IPS-15b (cell line): ENCODE data around the gene RPS6KB1.
"Not testable (repeated sequence)": the region's sequence is repeated elsewhere in the genome, so short reads cannot be mapped to it uniquely, and the experiment has no call there.

Experiments
- H3K27me3 ChIP-seq: one replicate; pipeline ENCODE4 v1.6.1; 2013; ENCODE audit warnings: low read length; ENCODE audit not compliant: control insufficient read depth, insufficient read depth
- H3K36me3 ChIP-seq: one replicate; pipeline ENCODE4 v1.6.1; 2013; ENCODE audit warnings: low read length; ENCODE audit not compliant: control insufficient read depth, insufficient read depth
- H3K4me1 ChIP-seq: one replicate; pipeline ENCODE4 v1.6.1; 2013; ENCODE audit warnings: mild to moderate bottlenecking, low read length; ENCODE audit not compliant: control insufficient read depth, insufficient read depth
- H3K4me3 ChIP-seq: one replicate; pipeline ENCODE4 v1.5.1; 2013; ENCODE audit warnings: low read depth, low read length
- H3K9ac ChIP-seq: one replicate; pipeline ENCODE4 v1.6.1; 2013; ENCODE audit warnings: low read depth, mild to moderate bottlenecking, low read length
- H3K9me3 ChIP-seq: one replicate; pipeline ENCODE4 v1.6.1; 2013; ENCODE audit warnings: mild to moderate bottlenecking, low read length; ENCODE audit not compliant: control insufficient read depth, insufficient read depth

Gene RPS6KB1

DNA sequence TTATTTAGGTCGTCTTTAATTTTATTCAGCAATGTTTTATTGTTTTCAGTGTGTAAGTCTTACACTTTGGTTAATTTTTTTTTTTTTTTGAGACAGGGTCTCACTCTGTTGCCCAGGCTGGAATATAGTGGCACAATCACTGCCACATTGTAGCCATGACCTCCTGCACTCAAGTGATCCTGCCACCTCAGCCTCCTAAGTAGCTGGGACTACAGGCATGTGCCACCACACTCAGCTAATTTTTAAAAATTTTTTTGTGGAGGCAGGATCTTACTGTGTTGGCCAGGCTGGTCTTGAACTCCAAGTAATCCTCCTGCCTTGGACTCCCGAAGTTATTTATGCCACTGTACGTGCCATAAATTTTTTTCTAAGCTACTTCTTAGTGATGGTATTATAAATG is 14.5 kb downstream of the RPS6KB1 start:
- no peak overlapping the region for H3K9ac ChIP-seq
- no peaks in the 10 kb centered on the region for H3K27me3 ChIP-seq
- no peaks in the 10 kb centered on the region for H3K4me1 ChIP-seq
- no peaks in the 10 kb centered on the region for H3K9me3 ChIP-seq
- no peak overlapping the region for H3K4me3 ChIP-seq
- no peaks in the 10 kb centered on the region for H3K36me3 ChIP-seq

DNA sequence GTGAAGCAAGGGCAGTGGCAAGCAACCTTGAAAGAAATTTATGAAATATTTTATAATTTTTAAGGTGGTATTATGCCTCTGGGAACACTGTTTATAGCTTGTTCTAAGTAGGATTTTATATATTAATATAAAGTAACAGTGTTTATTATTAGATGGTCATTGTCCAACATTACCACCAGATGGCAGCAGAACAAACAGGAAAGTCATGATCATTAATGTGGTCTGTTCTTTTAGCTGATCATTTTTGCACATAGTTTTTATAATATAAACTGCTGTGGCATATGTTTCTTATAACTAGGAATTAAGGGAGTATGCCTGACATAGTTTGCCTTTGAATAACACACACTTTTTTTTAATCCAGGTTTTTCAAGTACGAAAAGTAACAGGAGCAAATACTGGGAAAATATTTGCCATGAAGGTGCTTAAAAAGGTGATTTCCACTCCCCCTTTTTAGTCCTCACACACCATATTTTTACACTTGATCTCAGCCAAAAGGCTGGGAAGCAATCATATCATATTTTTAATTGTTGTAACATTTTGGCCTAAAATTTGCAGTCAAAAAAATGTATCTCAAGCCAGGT is 21.4 kb downstream of the RPS6KB1 start:
- Histone ChIP-seq H3K9me3 (no peaks in the 10 kb centered on the region), H3K4me3 (no peak overlapping the region), H3K9ac (no peak overlapping the region), H3K27me3 (no peaks in the 10 kb centered on the region), H3K4me1 (no peaks in the 10 kb centered on the region), H3K36me3 (no peaks in the 10 kb centered on the region)

DNA sequence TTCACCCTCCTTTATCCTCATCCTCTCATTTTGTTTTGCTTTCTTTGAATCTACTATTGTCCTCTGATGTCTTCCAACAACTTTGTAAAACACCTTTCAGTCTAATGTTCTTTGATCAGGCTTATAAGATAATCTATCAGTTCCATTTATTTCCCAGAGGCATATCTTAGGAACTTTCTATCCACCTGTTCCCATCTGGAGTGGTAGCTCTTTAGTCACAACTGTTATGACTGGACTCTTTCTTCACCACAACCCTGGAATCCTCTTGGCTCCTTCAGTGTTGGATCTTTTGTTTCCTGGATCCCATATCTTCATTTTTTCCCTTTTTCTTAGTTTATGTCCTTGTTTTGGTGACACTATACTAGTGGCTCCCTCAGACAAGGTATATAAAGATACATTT is 23.5 kb downstream of the RPS6KB1 start:
- Histone ChIP-seq H3K9me3 (no peaks in the 10 kb centered on the region), H3K36me3 (no peaks in the 10 kb centered on the region), H3K4me1 (no peaks in the 10 kb centered on the region), H3K27me3 (no peaks in the 10 kb centered on the region), H3K9ac (no peak overlapping the region), H3K4me3 (no peak overlapping the region)

DNA sequence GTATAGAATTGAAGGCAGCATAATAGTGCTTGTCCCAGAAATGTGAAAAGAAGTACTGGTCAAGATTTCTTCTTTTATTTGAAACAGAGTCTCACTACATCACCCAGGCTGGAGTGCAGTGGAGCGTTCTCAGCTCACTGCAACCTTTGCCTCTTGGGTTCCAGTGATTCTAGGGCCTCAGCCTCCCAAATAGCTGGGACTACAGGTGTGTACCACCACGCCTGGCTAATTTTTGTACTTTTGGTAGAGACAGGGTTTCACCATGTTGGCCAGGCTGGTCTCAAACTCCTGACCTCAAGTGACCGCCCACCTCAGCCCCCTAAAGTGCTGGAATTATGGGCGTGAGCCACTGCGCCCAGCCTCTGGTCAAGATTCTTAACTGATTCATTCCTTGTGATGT is 27.7 kb downstream of the RPS6KB1 start:
- H3K27me3 ChIP-seq, H3K36me3 ChIP-seq, H3K9ac ChIP-seq, H3K9me3 ChIP-seq, H3K4me1 ChIP-seq, H3K4me3 ChIP-seq: not testable (repeated sequence)

DNA sequence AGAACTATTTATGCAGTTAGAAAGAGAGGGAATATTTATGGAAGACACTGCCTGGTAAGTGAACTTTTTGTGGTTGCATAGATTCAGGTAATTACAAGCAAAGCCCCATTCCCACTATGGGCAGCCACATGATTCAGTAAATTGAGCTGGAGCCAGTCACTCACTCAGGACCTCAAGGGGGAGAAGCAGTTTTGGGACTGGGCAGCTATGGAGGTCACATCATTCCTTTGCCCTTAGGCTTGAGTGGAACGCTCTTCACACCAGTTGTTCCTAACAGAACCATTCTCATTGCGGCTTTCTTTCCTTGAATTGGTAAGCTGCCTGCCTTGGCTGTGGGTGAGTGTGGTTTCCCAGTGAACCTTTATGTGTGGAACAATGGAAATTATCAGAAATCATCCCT is 37.2 kb downstream of the RPS6KB1 start:
- not testable (repeated sequence) for H3K4me3 ChIP-seq

DNA sequence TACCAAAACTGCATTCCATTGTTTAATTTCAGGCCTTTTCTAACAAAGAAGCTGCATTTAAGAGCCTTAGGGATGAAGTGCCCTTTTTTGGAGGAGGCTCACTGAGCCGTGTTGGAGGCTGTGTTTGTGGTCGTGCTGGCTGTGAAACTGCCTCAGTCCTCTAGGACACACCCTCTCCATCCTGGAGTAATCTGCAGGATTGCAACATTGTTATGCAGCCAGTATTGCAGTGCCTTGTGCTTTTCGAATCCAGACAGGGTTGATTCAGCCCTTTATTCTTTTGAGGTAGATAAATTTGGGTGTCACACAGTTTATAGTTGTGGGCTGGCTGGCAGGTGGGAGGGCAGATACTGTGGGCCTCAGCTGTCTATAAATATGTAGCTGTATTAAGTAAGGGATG is 37.8 kb downstream of the RPS6KB1 start:
- H3K27me3 ChIP-seq, H3K36me3 ChIP-seq, H3K9ac ChIP-seq, H3K9me3 ChIP-seq, H3K4me3 ChIP-seq, H3K4me1 ChIP-seq: not testable (repeated sequence)

More for the DNA sequence above, 37.2 kb downstream of the RPS6KB1 start:
- H3K9ac ChIP-seq, H3K9me3 ChIP-seq, H3K36me3 ChIP-seq, H3K4me1 ChIP-seq, H3K27me3 ChIP-seq: not testable (repeated sequence)

DNA sequence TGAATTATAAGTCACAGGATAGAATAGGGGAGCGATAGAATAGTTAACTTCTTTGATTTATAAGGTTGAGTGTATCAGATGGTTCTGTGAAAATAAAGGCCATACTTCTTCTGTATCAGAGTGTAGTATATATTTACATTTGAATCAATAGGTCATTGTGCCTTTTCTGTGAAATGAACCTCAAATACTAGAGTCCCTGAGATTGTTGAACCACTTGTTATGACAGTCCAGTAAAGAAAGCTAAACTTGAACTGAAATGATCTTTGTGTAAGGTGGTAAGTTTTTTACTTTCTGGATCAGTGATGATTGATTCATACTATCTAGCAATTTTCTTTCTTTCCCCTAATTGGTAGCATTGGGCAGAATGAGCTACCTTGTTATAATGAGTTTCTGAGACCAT is 40.4 kb downstream of the RPS6KB1 start:
- H3K4me1 ChIP-seq, H3K4me3 ChIP-seq, H3K36me3 ChIP-seq, H3K27me3 ChIP-seq, H3K9ac ChIP-seq, H3K9me3 ChIP-seq: not testable (repeated sequence)

DNA sequence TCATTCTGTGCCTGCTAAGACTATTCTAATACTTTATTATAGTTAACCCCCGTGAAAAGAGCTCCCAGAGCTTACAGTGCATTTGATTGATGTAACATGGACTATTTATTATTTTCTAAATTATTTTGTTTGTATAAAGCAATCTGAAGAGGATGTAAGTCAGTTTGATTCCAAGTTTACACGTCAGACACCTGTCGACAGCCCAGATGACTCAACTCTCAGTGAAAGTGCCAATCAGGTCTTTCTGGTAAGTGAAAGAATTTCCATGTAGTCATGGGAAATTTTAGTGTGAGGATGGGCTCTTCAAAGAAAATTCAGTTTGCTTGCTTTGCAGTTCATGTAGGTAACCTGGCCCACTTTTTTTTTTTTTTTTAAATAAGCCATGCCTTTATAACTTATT is 47.8 kb downstream of the RPS6KB1 start:
- H3K9me3 ChIP-seq, H3K36me3 ChIP-seq, H3K4me3 ChIP-seq, H3K9ac ChIP-seq, H3K27me3 ChIP-seq, H3K4me1 ChIP-seq: not testable (repeated sequence)

DNA sequence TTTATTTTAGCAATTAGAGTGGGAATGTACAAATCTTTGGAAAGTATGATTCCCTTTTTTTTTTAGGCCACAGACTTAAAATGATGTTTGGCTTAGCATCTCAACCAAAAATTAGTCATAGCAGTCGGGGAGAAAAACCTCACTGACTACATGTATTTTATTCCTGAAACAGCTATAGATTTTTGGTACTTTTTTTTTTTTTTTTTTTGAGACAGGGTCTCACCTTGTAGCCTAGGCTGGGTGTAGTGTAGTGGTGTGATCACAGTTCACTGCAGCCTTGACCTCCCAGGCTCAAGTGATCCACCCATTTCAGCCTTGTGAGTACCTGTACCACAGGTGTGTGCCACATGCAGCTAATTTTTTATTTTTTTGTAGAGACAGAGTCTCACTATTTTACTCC is 48.2 kb downstream of the RPS6KB1 start:
- Histone ChIP-seq H3K4me1 (no peaks in the 10 kb centered on the region), H3K4me3 (no peak overlapping the region), H3K9me3 (no peaks in the 10 kb centered on the region), H3K27me3 (no peaks in the 10 kb centered on the region), H3K36me3 (peaks cover 6% of the 10 kb centered on the region), H3K9ac (no peak overlapping the region)

DNA sequence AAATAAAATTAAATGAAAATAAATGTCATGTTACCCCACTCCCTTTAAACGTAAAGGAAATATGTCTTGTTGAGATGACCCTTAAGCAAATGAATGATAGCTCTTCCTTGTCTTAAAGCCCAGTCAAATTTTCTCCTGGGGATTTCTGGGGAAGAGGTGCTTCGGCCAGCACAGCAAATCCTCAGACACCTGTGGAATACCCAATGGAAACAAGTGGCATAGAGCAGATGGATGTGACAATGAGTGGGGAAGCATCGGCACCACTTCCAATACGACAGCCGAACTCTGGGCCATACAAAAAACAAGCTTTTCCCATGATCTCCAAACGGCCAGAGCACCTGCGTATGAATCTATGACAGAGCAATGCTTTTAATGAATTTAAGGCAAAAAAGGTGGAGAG is 53.5 kb downstream of the RPS6KB1 start:
- H3K36me3 ChIP-seq, H3K27me3 ChIP-seq, H3K4me1 ChIP-seq, H3K9me3 ChIP-seq, H3K4me3 ChIP-seq, H3K9ac ChIP-seq: not testable (repeated sequence)

DNA sequence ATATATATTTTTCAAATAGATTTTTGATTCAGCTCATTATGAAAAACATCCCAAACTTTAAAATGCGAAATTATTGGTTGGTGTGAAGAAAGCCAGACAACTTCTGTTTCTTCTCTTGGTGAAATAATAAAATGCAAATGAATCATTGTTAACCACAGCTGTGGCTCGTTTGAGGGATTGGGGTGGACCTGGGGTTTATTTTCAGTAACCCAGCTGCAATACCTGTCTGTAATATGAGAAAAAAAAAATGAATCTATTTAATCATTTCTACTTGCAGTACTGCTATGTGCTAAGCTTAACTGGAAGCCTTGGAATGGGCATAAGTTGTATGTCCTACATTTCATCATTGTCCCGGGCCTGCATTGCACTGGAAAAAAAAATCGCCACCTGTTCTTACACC is 54.4 kb downstream of the RPS6KB1 start:
- not testable (repeated sequence) for H3K4me1 ChIP-seq, H3K36me3 ChIP-seq, H3K9ac ChIP-seq, H3K9me3 ChIP-seq, H3K27me3 ChIP-seq, H3K4me3 ChIP-seq

DNA sequence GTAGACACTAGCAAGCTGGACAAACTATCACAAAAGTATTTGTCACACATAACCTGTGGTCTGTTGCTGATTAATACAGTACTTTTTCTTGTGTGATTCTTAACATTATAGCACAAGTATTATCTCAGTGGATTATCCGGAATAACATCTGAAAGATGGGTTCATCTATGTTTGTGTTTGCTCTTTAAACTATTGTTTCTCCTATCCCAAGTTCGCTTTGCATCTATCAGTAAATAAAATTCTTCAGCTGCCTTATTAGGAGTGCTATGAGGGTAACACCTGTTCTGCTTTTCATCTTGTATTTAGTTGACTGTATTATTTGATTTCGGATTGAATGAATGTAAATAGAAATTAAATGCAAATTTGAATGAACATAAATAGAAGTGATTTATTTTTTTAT is 57.1 kb downstream of the RPS6KB1 start:
- no peak overlapping the region for H3K9ac ChIP-seq
- peaks cover 5% of the 10 kb centered on the region for H3K36me3 ChIP-seq
- H3K9me3 ChIP-seq, result no peaks in the 10 kb centered on the region
- H3K27me3 ChIP-seq, result no peaks in the 10 kb centered on the region
- no peak overlapping the region for H3K4me3 ChIP-seq
- no peaks in the 10 kb centered on the region for H3K4me1 ChIP-seq

DNA sequence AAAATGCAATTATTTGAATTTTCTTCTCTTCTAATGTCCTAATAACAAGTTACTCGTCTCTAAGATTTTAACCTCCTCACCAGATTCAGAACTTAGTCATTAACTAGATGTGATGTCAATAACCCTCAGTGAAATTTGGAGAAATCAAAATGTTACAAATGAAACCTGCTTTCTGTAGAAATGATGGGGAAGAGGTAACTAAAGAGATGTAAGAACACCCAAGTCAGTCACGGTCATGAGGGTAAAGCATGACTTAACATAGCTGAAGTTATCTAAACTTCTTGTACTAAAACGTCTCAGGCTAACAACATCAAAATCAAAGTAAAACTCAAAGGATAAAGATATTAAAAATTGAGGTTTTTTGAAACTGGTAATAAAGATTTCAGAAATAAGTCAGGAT is 61.9 kb downstream of the RPS6KB1 start:
- Histone ChIP-seq H3K4me3 (no peak overlapping the region), H3K9ac (no peak overlapping the region), H3K4me1 (no peaks in the 10 kb centered on the region), H3K36me3 (no peaks in the 10 kb centered on the region), H3K9me3 (no peaks in the 10 kb centered on the region), H3K27me3 (no peaks in the 10 kb centered on the region)
